Keratinocyte (primary cell): ENCODE results near the gene LRRC51.

Experiments
- CTCF ChIP-seq, 3 experiments: IDR thresholded peaks in 1 of 3; conservative IDR thresholded peaks in 1 of 3; optimal IDR thresholded peaks in 1 of 3; 2 replicates in 2 of 3; 3 replicates in 1 of 3; pipeline versions ENCODE3 to v1.5.1; 2011; ENCODE audit warnings: low read length in 3 of 3, mild to moderate bottlenecking in 3 of 3, moderate library complexity in 2 of 3, control low read depth in 1 of 3, inconsistent platforms in 1 of 3; ENCODE audit not compliant: insufficient read depth in 2 of 3; ENCODE audit errors: extremely low read depth in 1 of 3
- EZH2 ChIP-seq: IDR thresholded peaks from one replicate; pipeline ENCODE4 v1.6.1; 2012; ENCODE audit warnings: inconsistent platforms, mild to moderate bottlenecking, low read length, moderate library complexity

DNA sequence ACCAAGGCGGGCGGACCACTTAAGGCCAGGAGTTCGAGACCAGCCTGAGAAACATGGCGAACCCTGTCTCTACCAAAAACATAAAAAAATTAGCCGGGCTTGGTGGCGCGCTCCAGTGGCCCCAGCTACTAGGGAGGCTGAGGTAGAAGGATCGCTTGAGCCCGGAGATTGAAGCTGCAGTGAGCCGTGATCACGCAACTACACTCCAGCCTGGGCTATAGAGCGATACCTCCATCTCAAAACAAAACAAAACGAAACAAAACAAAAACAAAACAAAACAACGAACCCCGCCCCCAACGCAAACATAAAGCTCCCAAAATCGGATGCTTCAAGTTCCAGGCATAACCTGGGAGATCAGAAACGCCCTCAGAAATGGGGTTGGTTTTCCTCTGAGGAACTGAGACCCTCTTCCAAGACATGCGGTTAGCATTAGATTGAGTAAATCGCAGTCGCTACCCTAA, 564 bp downstream of the LRRC51 start:
- TF ChIP-seq CTCF (optimal IDR thresholded peaks at IDR 0.05 in 1 of 3, IDR thresholded peaks at IDR 0.05 in 1 of 3, conservative IDR thresholded peaks at IDR 0.05 in 1 of 3; ENCODE audit: extremely low read depth in 1 of 3, insufficient read depth in 2 of 3, low read length in 3 of 3) (no peak), EZH2 (no peak)
